Right lobe of liver (tissue), 4 donors: ENCODE data around the gene ZNF576.

Source experiments
- CTCF ChIP-seq, 4 donors: fragments of 200-600 bp in 3 of 4; fragments of 450-650 bp in 1 of 4; IDR thresholded peaks; one replicate each; pipeline versions ENCODE4 v1.5.1 to v1.8.0; 2016 to 2022; ENCODE audit warnings: antibody characterized with exemption in 4 of 4, mild to moderate bottlenecking in 2 of 4
- POLR2A ChIP-seq: fragments of 450-650 bp; IDR thresholded peaks from one replicate; pipeline ENCODE4 v1.6.1; 2017; ENCODE audit warnings: antibody characterized with exemption, mild to moderate bottlenecking
- donor health status: DM: no; HTN: no; CAD: no.
- donor health status: DM: no; HTN: no; CAD: no.
- donor health status: DM: no; HTN: yes; CAD: no.

- TF ChIP-seq CTCF (IDR thresholded peaks at IDR 0.05) (no peak), POLR2A (no peak)
Observed at GRCh38 chr19:43596842-43597461, 557 bp downstream of the ZNF576 start.
